NT2/D1 (cell line): ENCODE measurements around the gene MANF.

Experiments
- DNase-seq: peaks from one replicate; pipeline ENCODE4 v3.0.0-alpha.2; 2011; ENCODE audit warnings: low read depth, low spot score
- H3K27me3 ChIP-seq: 2 replicates; pipeline ENCODE4 v1.6.0; 2011; ENCODE audit warnings: mild to moderate bottlenecking; ENCODE audit not compliant: insufficient read length, insufficient read depth
- H3K36me3 ChIP-seq: 2 replicates; pipeline ENCODE4 v1.6.1; 2011; ENCODE audit warnings: mild to moderate bottlenecking, low read length, mixed read lengths; ENCODE audit not compliant: insufficient read depth, insufficient read length
- H3K4me1 ChIP-seq: 2 replicates; pipeline ENCODE4 v1.5.1; 2011; ENCODE audit not compliant: insufficient read depth, insufficient read length
- H3K4me3 ChIP-seq: 2 replicates; pipeline ENCODE4 v1.5.1; 2011; ENCODE audit warnings: low read depth; ENCODE audit not compliant: insufficient read length
- H3K9ac ChIP-seq: 2 replicates; pipeline ENCODE4 v1.6.0; 2011; ENCODE audit warnings: low read depth; ENCODE audit not compliant: insufficient read length
- H3K9me3 ChIP-seq: 2 replicates; pipeline ENCODE4 v1.5.1; 2011; ENCODE audit warnings: mild to moderate bottlenecking, low read length; ENCODE audit not compliant: insufficient read depth
- SUZ12 ChIP-seq: IDR thresholded peaks from 2 replicates; pipeline ENCODE4 v1.6.1; 2011; ENCODE audit not compliant: insufficient read length, insufficient read depth; ENCODE audit errors: extremely low read depth
- YY1 ChIP-seq: IDR thresholded peaks from 2 replicates; pipeline ENCODE4 v1.6.1; 2011; ENCODE audit not compliant: insufficient read length, insufficient read depth
- ZNF274 ChIP-seq: IDR thresholded peaks from 2 replicates; pipeline ENCODE4 v1.6.1; 2011; ENCODE audit warnings: mild to moderate bottlenecking, low read depth, low read length

MANF gene

DNA sequence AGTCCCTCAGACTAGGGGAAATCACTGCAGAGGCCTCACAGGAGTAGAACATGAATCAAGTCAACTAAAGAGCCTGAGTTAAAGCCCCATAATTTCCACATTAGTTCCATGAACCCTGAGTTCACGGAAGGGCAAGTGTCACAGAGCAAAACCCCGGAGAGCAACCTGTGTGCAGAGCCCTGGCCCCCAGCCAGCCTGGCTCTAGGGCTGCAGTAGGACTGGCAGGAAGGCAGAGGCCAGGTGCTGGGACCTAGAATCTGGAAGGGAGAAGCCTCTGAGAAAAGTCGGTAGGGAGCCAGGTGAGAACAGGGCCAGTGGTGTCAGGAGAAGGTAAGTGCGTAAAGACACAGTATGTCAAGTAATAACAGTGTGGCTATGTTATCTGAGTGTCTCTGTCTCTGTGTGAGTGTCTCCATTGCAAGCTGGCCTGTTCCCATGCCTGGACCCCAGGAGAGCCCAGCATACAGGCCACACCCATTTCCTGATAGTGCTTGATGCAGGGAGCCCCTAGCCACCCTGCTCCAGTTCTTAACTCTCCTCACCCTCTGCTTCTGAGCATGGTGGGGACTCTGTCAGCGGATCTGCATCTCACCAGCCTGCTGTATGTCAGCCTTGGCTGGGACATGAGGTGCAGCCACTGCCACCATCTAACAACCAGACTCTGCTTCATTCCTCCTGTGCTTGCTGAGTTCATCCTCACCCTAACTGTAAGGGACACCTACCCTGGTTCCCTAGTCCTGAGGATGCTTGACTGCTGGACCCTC, 11.3 kb upstream of the MANF start:
- Histone ChIP-seq H3K27me3 (no peaks in the 10 kb centered on the region), H3K4me1 (no peaks in the 10 kb centered on the region), H3K9me3 (peaks cover 6% of the 10 kb centered on the region; the same call in 1 of the 2 replicates), H3K9ac (no peak overlapping the region), H3K4me3 (no peak overlapping the region), H3K36me3 (peaks cover 4% of the 10 kb centered on the region)
- TF ChIP-seq SUZ12 (no peak), ZNF274 (no peak), YY1 (no peak)
- no peak for DNase-seq

DNA sequence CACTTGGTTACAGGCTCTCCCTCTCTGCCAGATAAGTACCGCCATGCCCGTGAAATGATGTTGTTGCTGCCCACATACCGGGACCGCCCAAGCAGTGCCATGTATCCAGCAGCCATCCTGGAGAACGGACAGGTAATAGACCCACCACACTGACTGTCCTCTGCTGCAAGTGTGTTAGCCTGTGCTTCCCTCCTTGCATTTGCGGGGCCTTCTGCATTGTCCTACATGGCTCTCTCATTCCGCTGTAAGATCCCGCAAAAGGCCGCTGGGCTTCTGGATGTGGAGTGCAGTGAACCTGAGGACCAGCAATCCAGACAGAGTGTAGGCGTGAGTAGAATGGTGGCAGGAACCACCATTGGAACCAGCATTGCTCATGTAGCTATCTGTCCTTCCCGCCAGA, 10.6 kb upstream of the MANF start:
- Histone ChIP-seq H3K27me3 (no peaks in the 10 kb centered on the region), H3K4me1 (no peaks in the 10 kb centered on the region), H3K36me3 (peaks cover 4% of the 10 kb centered on the region), H3K9me3 (peaks cover 5% of the 10 kb centered on the region; the same call in 1 of the 2 replicates), H3K4me3 (no peak overlapping the region), H3K9ac (no peak overlapping the region)
- no peak for DNase-seq
- TF ChIP-seq ZNF274 (no peak), YY1 (no peak), SUZ12 (no peak)

DNA sequence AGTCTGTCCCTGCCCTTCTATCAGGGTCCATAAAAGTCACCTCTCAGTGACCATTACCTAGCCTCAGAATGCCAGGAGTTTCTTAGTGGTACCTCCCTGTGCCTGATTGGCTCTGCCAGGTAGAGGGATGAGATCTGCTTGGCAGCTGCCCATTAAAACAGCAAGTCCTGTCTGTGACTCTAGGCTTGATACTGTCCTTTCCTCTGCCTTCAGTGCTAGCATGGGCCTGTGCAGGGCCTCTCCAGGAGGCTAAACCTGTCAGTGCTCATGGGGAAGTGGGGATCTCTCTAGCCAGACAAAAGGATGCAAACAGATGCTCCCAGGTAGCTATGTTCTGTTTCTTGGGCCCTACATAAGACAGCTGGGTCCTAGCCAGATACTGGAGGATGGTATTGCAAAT, 10.0 kb upstream of the MANF start:
- peaks cover 5% of the 10 kb centered on the region; the same call in 1 of the 2 replicates for H3K9me3 ChIP-seq
- H3K9ac ChIP-seq, result no peak overlapping the region
- H3K36me3 ChIP-seq, result peaks cover 4% of the 10 kb centered on the region
- H3K4me3 ChIP-seq, result no peak overlapping the region
- H3K27me3 ChIP-seq, result no peaks in the 10 kb centered on the region
- no peak for TF ChIP-seq SUZ12
- no peak for TF ChIP-seq YY1
- no peak for TF ChIP-seq ZNF274
- no peak for DNase-seq
- peaks cover 4% of the 10 kb centered on the region for H3K4me1 ChIP-seq

DNA sequence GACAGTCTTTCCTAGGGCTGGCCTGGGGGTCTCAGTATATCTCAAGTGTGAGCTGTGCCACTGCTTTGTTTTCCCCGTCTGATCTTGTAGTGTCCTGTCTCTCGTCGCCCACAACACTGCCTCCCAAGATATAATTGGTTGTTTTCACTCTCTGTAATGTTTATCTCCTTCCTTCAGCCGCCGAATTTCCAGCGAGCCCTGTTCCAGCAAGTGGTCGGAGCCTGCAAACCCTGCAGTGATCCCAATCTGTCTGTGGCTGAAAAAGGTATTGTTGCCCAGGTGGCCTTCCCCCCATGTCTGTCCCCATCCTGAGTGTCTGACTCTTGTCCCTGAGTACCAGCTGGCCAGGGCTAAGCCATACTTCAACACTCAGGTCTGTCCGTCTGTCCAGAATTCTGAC, 9.5 kb upstream of the MANF start:
- TF ChIP-seq YY1 (no peak), SUZ12 (no peak)
- peaks cover 5% of the 10 kb centered on the region; the same call in 1 of the 2 replicates for H3K9me3 ChIP-seq
- H3K36me3 ChIP-seq, result peaks cover 4% of the 10 kb centered on the region
- H3K9ac ChIP-seq, result no peak overlapping the region
- no peaks in the 10 kb centered on the region for H3K27me3 ChIP-seq
- H3K4me3 ChIP-seq, result no peak overlapping the region
- H3K4me1 ChIP-seq, result peaks cover 4% of the 10 kb centered on the region
- no peak for DNase-seq

DNA sequence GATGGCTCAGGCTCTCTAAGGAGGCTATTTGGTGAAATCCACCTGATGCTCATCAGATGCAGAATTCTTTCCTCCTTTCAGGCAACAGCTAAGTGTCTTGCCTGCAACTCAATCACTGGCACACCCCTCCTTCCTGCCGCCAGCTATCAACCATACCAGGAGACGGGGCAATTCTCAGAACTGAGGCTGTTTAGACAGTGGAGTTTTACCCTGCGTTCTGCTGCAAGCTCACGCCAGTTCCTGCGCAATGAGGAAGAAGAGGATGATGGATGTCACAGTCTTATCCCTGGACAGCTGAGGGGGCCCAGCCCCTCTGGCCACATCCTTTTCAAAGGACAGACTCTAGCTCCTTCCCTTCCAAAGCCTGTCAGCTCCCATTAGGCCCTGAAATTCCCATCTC, 7.0 kb upstream of the MANF start:
- Histone ChIP-seq H3K4me1 (peaks cover 6% of the 10 kb centered on the region), H3K4me3 (no peak overlapping the region), H3K9me3 (no peaks in the 10 kb centered on the region), H3K36me3 (peaks cover 4% of the 10 kb centered on the region), H3K27me3 (no peaks in the 10 kb centered on the region), H3K9ac (no peak overlapping the region)
- no peak for DNase-seq
- TF ChIP-seq YY1, result no peak
- no peak for TF ChIP-seq ZNF274
- no peak for TF ChIP-seq SUZ12

DNA sequence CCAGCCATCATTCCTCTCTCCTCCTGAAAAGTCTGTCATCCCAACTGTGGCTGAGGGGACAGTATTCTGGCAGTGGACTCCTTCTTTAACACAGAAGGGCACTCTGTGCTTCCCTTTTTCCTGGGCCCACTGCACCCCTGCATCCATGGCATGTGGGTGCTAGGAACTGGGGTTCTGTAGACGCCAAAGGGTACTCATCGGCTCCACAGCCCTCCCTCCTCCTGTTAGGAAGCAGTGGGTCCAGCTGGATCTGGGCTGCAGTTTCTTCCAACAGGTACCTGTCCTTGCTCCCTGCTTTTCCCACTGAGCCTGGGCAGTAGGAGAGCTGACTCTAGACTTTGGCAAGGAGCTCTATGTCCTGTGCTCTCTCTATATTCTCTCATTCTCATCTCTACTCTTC, 6.4 kb upstream of the MANF start:
- no peaks in the 10 kb centered on the region for H3K9me3 ChIP-seq
- peaks cover 6% of the 10 kb centered on the region for H3K4me1 ChIP-seq
- no peak for DNase-seq
- H3K36me3 ChIP-seq, result peaks cover 4% of the 10 kb centered on the region
- no peaks in the 10 kb centered on the region for H3K27me3 ChIP-seq
- TF ChIP-seq ZNF274, result no peak
- TF ChIP-seq YY1, result no peak
- TF ChIP-seq SUZ12, result no peak
- no peak overlapping the region for H3K4me3 ChIP-seq
- no peak overlapping the region for H3K9ac ChIP-seq

GRCh38 chr3:51379301-51379700, 5.8 kb upstream of the MANF start:
- TF ChIP-seq SUZ12 (no peak), YY1 (no peak), ZNF274 (no peak)
- Histone ChIP-seq H3K9me3 (no peaks in the 10 kb centered on the region), H3K9ac (no peak overlapping the region), H3K27me3 (no peaks in the 10 kb centered on the region), H3K4me1 (peaks cover 6% of the 10 kb centered on the region), H3K4me3 (no peak overlapping the region), H3K36me3 (peaks cover 4% of the 10 kb centered on the region)
- no peak for DNase-seq
